Non-pigmented ciliary epithelial cell (primary cell): ENCODE results near the gene KLHL26.

Source experiments
- DNase-seq: peaks from one replicate; pipeline ENCODE4 v3.0.0-alpha.2; 2010; ENCODE audit warnings: low read depth

KLHL26 gene

DNA sequence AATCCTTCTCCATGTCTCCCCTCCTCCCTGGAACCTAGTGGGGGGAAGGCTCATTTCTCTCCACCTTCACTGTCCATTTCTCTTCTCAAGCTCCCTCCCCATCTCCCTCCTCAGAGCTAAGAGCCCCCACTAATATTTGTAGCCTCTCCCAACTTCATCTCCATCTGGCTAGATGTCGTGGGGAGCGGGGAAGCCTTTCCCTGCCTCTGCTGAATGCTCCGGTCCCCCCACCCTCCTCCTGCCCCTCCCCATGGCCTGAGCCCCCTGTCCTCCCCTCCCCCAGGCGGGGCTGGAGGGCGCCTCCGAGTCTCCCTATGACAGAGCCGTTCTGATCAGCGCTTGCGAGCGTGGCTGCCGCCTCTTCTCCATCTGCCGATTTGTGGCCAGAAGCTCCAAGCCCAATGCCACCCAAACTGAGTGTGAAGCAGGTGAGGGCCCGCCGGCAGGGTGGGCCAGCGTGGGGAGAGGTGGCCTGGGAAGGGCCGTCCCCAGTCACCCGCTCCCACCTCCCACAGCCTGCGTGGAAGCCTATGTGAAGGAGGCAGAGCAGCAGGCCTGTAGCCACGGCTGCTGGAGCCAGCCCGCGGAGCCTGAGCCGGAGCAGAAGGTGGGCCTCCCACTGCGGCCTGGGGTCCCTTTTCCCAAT is 23.1 kb upstream of the KLHL26 start:
- no peak for DNase-seq

DNA sequence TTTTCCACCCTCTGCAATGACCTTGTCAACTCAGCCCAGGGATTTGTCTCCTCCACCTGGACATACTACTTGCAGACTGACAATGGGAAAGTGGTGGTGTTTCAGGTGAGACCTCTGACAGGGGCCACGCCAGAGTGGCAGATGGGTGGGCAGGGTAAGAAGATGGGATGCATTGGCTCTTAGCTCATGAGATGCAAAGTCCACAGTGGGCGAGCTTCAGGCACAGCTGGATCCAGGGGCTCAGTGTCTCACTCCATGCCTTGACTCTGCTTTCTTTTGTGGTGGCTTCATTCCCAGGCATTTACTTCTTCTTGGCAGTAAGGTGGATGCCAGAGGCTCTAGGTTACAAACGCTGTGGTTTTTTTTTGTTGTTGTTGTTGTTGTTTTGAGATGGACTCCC is 20.8 kb upstream of the KLHL26 start:
- DNase-seq = no peak

DNA sequence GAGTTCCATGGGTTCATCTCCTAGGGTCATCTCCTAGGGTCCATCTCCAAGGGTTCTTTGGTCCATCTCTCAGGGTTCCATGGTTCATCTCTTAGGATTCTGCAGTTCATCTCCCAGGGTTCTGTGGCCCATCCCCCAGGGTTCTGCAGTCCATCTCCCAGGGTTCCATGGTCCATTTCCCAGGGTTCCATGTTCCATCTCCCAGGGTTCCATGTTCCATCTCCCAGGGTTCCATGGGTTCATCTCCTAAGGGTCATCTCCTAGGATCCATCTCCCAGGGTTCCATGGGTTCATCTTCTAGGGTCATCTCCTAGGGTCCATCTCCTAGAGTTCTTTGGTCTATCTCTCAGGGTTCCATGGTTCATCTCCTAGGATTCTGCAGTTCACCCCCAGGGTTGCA is 19.3 kb upstream of the KLHL26 start:
- DNase-seq = no peak

DNA sequence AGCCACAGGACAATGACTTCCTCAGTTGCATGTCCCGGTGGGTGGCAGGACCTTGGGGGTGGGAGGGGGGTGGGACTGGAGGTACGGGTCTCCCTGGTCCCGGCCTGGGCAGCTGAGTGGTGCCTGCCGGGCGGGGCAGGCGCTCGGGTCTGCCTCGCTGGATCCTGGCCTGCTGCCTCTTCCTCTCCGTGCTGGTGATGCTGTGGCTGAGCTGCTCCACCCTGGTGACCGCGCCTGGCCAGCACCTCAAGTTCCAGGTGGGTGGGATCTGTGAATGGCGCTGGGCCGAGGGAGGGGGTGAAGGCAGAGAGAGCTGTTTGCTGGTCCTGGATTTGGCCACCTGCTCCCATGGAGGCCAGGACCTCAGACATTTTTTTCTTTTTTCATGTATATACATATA is 18.6 kb upstream of the KLHL26 start:
- no peak for DNase-seq

DNA sequence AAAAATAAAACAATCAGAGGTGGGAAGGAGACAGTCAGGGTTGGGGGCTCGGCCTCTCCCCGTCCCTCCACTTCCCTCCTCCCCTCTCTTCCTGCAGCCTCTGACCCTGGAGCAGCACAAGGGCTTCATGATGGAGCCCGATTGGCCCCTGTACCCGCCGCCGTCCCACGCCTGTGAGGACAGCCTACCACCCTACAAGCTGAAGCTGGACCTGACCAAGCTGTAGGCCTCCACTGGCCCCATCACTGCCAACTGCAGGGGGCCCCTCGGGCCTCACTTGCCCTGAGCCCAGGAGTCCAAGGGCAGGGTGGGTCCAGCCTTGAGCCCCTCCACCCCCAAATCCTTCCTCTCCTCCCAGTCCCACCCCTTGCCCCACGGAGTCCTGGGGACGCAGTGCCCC is 16.5 kb upstream of the KLHL26 start:
- DNase-seq = no peak

DNA sequence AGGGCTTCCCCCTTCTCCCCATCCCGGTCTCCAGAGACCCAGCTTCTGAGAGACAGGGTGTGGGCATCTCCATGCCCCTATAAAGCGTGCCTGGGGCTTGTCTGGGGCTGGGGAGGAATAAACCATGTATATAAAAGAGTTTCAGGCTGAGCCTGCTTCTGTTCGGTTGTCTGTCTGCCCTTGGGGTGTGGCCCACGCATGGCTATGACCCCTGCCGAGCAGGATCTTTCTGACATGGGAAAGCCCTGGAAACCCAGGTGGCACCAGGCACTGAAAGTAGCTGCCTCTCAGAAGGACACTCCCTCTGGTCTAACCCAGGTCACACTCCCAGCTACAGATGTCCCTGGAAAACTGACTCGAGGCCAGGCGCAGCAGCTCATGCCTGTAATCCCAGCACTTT is 15.9 kb upstream of the KLHL26 start:
- no peak for DNase-seq

DNA sequence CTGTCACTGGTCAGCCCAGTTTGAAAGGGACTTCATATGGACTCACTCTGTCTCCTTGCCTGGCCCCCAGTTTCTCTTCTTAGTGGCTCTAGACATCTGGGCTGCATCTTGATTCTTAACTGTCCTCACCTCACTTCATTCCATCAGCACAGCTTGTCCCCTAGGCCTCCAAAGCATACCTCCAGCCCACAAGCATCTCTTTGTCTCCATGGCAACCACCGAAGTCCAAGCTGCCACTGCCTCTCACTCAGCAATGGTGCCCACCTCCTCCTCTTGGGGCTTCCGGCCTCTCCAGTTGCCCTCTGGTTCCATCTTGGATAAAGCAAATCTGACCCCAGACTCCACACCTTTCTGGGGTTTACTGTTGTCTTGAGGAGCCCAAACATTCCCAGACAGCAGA is 9.9 kb upstream of the KLHL26 start:
- DNase-seq = no peak

DNA sequence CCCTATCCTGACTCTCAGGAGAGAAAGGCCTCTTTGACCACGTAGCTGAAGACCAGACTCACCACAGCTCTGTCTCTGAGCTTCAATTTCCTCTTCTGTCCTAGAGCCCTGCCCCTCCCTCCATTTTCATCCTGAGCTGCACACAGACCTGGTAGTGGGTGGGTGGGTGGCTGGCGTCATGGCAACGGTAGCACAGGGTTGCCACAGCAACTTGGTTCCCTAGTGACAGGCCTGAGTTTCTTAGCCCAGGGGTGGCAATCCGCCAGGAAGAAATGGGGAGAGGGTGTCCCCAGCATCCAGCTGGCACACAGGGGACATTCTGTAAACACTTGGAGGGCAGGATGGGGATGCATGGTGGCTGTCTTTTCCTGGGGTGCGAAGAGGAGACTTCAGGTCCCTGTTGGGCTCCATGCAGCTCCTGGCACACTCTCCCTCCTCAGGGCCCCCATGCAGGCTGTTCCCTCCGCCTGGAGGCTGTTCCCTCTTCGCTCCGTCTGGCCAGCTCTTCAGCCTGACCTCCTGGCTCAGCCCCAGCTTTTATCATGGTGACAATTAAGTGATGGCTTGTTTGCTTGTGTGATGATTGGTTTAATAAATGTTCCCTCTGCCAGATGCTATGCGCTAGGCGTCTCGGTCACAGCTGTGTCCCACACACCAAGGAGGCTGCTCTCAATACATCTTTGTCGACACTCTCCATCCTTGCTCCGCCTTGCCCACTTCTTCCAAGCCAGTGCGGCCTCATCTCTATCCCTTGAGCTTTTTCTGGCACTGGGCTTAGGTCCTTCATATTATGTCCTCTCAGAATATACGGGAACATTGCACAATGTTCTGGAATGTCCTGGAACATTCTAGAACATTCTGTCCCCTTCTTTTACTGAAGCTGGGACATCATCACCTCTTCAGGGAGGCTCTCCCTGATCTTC is 7.4 kb upstream of the KLHL26 start:
- DNase-seq = no peak

DNA sequence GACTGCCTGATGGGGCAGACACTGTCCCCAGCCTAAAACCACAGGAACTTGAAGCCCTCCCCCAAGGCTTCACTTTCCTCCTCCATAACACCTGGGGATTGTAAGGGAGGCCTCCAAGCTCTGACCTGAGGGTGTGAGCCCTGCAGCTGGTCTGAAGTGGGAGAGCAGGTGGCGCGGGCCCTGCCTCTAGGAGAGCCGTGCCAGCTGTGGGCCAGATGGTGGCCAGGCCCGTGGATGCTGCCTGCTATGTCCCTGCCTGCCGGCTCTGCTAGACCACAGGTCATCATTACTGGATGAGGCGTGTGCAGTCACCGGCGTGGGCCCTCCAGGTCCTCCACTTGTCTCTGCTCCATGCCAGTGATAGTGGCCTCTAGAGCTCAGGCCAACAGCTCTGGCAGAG is 3.5 kb upstream of the KLHL26 start:
- DNase-seq = no peak

DNA sequence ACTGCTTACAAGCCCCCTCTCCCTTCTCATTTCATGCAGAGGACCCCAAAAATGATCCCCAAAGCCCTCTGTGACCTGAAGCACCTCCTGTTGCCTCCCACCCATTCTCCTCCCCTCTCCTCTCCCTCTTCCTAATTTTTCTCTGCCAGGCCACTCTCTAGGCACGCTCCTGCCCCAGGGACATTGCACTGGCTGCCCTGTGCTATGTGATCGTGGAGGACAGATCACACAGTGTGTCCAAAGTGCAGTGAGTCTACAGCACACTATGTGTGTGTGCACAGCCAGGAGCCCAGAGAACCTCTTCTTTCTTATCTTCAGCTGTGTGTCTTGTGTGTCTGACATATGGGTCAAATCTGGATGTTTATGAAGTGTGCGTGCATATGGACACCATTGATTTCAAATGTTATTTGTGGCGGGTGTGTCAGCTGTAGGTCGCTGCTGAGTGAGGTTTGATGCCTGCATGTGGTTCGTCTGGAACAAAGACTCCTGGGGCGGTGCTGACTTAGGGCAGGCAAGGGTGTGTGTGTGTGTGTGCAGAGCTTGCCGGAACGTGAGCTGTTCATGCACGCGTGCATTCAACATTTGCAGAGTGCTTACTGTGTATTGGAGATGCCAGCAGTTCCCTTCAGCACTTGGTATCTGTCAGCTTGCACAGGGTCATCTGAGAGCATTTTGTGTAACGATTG is 2.1 kb upstream of the KLHL26 start:
- DNase-seq = no peak

DNA sequence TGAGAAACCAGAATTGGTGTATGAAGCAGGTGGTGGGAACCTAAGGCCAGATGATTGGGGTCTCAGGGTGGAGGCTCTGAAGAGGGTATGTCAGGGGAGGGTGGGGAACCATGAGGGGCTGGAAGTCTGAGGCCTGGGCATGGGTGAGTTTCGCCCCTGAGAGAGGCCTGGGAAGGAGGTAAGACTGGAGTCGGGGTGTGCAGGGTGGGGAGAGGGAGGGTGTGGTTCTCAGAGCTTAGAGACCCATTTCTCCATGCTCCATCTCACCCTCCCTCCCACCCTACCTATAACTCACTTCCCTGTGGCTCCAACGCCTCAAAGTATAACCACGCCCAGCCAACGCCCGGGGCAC is 1.0 kb upstream of the KLHL26 start:
- DNase-seq = no peak

DNA sequence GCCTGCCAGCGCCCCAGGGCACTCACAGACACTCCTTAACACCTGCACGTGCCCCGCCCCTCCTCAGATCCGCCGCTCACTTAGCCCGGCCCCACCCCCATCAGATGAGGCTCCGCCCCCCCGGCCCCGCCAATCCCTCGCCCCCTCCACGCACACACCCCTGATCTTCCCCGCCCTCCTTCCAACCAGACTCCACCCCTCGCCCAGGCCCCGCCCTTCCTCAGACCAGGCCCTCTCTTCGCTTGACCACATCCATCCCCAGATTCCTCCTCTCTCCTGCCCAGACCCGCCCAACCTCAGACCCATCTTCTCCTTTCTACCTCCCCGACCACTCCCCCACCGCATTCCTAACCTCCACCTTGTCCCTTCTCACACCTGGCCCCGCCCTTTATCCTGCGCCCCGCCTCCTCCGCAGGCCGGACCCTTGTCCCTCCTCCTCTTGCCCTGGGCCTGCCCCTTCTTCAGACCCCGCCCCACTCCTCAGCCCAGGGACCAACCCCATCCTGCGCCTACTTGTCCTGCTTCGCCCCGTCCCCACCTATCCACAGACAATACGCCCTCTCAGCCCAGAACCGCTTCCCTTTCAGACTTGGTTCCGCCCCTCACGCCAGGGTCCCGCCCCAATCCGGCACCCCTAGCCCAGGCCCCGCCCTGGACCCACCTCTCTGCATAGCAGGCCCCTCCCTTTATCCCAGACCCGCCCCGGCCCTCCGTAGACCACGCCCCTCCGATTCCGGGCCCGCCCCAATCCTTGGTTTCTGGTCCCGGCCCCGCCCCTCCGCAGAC is 452 bp upstream of the KLHL26 start:
- peak; percentile 83 for DNase-seq

DNA sequence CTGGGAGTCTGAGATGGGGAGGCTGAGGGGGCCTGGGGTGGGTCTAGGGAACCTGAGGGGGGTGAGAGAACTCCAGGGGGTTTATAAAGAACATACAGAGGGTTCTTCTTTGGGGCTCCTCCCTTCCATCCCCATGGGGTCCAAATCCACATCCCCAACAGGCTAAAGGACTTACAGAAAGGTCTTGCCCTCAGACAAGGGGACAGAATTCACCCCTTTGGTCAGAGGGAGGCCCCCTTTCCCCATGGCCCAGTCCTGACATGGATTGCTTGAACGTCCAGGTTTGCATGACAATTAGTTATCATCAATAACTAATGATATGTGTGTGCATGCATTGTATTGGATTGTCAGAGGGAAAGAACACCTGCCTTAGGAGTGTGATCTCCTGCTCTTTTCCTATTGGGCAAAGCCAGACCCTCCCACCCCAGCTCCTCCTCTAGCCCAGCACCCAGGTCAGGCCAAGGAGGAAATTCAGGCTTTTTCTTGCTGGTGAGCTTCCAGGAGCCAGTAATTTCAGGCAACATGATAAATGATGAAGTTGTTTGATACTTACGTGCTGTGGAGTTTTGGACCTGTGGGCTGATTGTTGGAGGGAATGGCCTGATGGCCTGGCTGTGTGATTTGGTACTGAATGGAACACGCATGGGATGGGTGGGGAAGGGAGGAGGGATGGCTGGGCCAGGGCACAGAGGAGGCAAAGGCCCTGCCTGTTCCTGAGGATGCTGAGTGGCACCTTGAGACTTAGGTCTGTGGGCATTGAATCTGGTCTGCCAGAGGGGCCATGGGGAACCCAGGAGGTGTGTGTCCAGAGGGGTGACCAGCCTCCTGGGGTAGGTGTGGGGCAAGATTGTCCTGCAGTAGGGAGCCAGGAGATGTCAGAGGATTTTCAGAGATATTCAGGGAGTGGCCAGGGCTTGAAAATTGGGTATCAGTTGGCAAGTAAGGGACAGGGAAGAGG is 1.1 kb downstream of the KLHL26 start:
- no peak for DNase-seq

DNA sequence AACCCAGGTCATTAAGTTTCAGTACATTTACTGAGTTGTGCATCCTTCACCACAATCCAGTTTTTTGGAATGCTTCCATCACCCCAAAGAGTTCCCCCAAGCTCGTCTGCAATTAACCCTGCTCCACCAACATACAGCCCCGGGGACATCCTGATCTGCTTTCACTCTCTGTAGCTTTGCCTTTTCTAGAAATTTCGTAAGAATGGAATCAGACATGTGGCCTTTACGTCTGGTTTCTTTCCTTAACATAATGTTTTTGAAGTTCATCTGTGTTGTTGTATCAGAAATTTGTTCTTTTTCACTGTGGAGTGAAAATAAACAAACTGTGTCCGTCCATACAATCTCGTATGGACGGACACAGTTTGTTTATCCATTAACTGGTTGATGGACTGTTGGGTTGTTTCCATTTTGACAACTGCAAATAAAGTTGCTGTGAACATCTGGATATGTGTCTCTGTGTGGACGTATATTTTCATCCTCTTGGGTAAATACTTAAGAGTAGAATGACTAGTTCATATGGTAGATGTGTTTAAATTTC is 2.9 kb downstream of the KLHL26 start:
- no peak for DNase-seq

DNA sequence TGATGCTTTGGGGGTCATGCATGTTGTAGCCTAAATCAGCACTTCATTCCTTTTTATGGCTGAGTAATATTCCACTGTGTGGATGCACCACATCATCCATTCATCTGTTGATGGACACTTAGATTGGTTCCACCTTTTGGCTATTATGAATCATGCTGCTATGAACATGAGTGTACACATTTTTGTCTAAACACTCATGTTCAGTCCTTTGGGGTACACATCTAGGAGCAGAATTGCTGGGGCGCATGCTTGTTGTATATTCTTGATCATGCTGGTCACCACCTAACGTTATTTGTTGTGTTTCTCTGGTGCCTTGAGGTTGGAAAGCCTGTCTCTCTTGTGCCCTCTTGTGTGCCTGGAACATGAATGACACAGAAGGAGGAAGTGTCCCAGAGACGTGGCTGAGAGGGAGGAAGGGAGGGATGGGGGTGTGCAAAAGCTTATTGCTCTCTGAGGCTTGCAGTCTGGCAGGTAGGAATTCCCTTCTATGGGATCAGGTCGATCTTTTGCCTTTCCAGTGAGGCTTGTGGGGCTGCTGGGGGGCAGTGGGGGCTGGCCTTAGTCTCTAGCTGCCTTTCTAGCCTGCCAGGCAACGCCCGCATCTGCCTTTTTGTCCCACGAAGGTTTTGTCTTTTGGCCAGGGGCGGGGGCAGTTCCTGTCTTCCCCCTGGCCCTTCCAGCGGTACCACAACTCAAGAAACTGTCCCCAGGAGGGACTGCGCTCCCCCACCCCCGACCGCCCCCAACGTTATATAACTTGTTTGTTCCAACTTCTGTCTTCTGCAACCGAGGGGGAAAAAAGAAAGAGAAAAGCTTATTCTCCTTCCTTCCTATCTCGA is 7.6 kb downstream of the KLHL26 start:
- no peak for DNase-seq

DNA sequence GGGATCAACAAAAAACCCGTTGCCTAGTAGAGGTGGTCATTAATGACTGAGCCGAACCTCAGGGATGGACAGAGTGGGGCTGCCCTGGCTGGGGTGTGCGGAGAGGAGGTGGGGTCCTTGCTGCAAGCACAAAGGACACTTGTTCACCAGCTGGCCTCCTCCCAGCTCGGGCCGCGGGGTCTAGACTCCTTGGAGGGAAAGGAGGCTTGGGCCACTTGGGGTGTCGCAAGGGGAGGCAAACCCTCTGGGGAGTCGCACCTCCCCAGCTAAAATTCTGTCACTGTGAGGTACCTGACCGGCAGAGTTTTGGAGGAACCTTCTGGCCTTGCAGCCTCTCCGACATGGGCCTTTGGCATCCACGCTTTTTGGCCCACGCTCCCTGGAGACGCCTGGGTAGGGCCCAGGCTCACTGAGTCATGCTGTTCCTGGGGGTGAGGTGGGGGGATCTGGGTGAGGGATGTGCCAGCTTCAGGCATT is 8.2 kb downstream of the KLHL26 start:
- DNase-seq = no peak

DNA sequence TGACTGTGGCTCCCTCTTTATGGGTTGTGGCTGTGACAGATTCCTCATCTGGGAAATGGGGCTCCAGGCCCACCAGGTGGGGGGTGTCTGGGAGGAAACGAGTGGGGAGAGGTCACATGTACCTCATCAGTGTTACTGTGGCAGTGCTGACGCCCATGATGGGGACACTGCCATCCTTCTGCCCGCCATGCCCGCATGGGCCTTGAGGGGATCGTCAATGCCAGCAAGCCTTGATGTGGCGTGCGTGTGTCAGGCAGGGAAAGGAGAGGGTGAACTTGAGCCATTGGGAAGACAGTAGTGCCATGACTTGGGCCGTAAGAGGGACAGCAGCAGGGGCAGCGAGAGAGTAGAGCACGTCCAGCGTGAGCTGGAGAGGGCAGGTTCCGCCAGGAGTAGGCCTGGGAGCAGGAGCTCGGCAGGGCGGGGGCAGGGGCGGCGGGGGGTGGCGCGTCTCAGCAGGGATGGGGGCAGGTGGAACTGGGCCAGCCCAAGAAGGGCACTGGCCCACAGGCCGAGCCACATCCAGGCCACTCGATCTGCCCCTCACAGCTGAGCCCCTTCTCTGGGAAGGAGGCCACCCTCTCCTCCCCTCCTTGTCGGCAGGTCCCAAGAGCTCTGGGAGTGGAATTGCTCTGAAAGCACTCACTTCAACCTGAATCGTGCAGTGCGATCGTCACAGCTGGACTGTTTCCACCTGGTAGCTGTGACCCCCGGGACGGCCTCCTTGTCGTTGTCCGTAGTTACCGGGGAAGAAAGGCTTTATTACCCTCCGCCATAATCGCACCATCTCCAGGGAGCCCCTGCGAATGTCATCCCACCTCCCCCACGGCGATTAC is 9.9 kb downstream of the KLHL26 start:
- DNase-seq = no peak

DNA sequence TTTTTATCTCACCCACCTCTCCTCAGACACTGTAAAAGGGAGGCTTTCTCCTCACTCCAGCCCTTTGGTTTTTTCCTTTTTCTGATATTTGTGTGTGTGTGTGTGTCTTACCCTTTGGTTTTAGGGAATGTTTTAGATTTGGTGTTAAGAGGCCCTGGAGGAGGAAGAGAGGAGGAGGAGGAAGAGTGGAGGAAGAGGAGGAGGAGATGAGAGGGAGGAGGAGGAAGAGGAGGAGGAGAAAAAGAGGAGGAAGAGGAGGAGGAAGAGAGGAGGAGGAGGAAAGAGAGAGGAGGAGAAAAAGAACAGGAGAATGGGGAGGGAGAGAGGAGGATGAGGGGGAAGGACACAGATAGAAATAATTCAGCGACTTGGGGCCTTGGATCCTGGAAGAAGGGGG is 10.5 kb downstream of the KLHL26 start:
- DNase-seq = no peak

DNA sequence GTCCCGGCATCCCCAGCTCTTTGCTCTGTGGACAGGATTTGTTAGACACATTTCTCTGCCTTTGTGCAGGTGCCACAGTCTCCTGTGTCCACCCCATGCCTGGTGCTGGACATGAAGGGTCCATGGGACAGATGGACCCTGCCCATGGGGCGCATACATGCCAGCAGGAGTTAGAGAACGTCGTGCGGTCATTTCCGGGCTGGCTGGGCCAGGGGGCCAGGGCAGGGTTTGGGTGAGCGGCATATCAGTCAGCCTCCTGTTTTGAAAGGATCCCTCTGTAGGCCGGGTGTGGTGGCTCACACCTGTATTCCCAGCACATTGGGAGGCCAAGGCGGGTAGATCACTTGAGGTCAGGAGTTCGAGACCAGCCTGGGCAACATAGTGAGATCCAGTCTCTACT is 11.0 kb downstream of the KLHL26 start:
- DNase-seq = no peak
